Endothelial cell (in vitro differentiated cells): Measurements from ENCODE around the gene SRBD1. TPM values are rescaled to one million over a fixed set of nuclear protein-coding genes. Genes with fewer than 3 reads are reported as not detected.

Experiments
- DNase-seq: peaks from one replicate; pipeline ENCODE4 v3.0.0; 2021; ENCODE audit warnings: low spot score
- H3K27ac Mint-ChIP-seq: one replicate; pipeline ENCODE4 v1.8.0; 2021; ENCODE audit warnings: mixed read lengths, inconsistent platforms; ENCODE audit not compliant: unreplicated experiment
- H3K27me3 Mint-ChIP-seq: one replicate; pipeline ENCODE4 v1.8.0; 2021; ENCODE audit warnings: mild to moderate bottlenecking, moderate library complexity, mixed read lengths, inconsistent platforms; ENCODE audit not compliant: unreplicated experiment
- H3K36me3 Mint-ChIP-seq: one replicate; pipeline ENCODE4 v1.8.0; 2021; ENCODE audit warnings: mild to moderate bottlenecking, low read depth, mixed read lengths, inconsistent platforms; ENCODE audit not compliant: unreplicated experiment
- H3K4me1 Mint-ChIP-seq: one replicate; pipeline ENCODE4 v1.8.0; 2021; ENCODE audit warnings: mild to moderate bottlenecking, mixed read lengths, inconsistent platforms; ENCODE audit not compliant: unreplicated experiment
- H3K4me3 Mint-ChIP-seq: one replicate; pipeline ENCODE4 v1.8.0; 2021; ENCODE audit warnings: mild to moderate bottlenecking, mixed read lengths, inconsistent platforms; ENCODE audit not compliant: unreplicated experiment
- H3K9me3 Mint-ChIP-seq: one replicate; pipeline ENCODE4 v1.8.0; 2021; ENCODE audit warnings: mixed read lengths, inconsistent platforms; ENCODE audit not compliant: unreplicated experiment
- long read RNA-seq: library from polyadenylated mRNA; unstranded; transcript quantifications from one replicate; pipeline ENCODE4 v2.0.0, GENCODE V29; 2020; ENCODE audit not compliant: unreplicated experiment
- total RNA-seq: library from RNA; stranded (reverse); fragmentation: NEBNext Ultra II Directional; extraction: Animal tissue kit (Norgen Biotek cat#: 25700); gene quantifications from one replicate; pipeline ENCODE4 v1.2.1, GENCODE V29; 2021; ENCODE audit not compliant: unreplicated experiment
- TF ChIP-seq, protein P1 (sequence below): fragments of 200-600 bp; sonication (generic); IDR thresholded peaks from one replicate; pipeline ENCODE4 v1.5.0; 2021; ENCODE audit warnings: antibody characterized with exemption; ENCODE audit not compliant: unreplicated experiment

SRBD1 gene, protein sequence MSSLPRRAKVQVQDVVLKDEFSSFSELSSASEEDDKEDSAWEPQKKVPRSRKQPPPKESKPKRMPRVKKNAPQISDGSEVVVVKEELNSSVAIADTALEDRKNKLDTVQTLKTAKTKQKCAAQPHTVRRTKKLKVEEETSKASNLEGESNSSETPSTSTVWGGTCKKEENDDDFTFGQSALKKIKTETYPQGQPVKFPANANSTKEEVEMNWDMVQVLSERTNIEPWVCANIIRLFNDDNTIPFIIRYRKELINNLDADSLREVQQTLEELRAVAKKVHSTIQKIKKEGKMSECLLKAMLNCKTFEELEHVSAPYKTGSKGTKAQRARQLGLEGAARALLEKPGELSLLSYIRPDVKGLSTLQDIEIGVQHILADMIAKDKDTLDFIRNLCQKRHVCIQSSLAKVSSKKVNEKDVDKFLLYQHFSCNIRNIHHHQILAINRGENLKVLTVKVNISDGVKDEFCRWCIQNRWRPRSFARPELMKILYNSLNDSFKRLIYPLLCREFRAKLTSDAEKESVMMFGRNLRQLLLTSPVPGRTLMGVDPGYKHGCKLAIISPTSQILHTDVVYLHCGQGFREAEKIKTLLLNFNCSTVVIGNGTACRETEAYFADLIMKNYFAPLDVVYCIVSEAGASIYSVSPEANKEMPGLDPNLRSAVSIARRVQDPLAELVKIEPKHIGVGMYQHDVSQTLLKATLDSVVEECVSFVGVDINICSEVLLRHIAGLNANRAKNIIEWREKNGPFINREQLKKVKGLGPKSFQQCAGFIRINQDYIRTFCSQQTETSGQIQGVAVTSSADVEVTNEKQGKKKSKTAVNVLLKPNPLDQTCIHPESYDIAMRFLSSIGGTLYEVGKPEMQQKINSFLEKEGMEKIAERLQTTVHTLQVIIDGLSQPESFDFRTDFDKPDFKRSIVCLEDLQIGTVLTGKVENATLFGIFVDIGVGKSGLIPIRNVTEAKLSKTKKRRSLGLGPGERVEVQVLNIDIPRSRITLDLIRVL
- total RNA-seq = 18.2 TPM
- long read RNA-seq, partial matches to known transcripts = 0 of 7 reads
- long read RNA-seq, other reads (novel, unspliced or antisense) = 4 of 7 reads

DNA sequence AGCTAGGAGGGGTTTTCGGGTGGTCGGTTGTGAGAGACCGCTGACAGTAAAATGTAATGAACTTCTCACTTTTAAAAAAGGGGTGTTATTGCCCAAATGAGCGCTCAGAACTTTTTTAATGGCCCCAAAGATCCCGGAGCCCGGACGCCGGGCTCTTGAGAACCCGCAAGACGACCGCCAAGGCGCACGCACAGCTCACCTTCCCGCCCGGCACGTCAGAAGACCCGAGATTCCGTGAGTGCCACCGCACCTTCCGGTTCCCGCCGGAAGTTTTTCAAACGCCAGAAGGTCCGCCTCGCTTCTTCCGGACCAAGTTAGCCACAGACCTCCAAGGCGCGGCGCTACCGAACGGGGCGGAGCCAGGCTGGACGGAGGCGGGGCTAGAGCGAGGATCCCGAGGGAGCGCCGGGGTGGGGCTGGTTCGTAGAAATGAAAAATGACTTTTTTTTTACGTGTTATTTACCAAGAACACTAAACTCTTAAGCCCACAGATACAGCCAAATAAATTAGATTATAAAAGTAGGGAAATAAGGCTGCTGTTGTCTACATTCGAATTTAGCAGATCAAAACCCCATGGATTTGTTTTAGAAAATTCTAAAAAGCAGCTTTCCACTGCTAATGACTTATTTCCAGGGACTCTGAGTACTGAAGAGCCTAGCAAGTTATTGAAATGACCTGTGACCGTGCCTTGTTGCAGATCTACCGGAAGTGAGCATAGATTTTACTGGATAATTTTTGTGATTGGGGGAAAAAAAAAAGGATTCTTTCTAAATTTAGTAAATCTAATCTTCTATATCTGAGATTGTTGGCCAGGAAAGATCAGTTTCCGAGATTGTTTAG is at the start of gene SRBD1:
TSS of gene SRBD1 (minus strand) at position 248 of the 840 bp plus-strand sequence. CDS start 5,826 bp downstream, outside the sequence.
- TF ChIP-seq, protein P1, sequence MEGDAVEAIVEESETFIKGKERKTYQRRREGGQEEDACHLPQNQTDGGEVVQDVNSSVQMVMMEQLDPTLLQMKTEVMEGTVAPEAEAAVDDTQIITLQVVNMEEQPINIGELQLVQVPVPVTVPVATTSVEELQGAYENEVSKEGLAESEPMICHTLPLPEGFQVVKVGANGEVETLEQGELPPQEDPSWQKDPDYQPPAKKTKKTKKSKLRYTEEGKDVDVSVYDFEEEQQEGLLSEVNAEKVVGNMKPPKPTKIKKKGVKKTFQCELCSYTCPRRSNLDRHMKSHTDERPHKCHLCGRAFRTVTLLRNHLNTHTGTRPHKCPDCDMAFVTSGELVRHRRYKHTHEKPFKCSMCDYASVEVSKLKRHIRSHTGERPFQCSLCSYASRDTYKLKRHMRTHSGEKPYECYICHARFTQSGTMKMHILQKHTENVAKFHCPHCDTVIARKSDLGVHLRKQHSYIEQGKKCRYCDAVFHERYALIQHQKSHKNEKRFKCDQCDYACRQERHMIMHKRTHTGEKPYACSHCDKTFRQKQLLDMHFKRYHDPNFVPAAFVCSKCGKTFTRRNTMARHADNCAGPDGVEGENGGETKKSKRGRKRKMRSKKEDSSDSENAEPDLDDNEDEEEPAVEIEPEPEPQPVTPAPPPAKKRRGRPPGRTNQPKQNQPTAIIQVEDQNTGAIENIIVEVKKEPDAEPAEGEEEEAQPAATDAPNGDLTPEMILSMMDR = no peak
- H3K4me3 Mint-ChIP-seq = peak within 1 kb of the TSS; percentile 97
- peak; percentile 91 for DNase-seq
- H3K9me3 Mint-ChIP-seq = no peaks in the 10 kb centered on the region
- peaks cover 2% of the 10 kb centered on the region for H3K27me3 Mint-ChIP-seq
- H3K27ac Mint-ChIP-seq = peak within 1 kb of the TSS; percentile 96
- H3K4me1 Mint-ChIP-seq = peaks cover 28% of the 10 kb centered on the region
- no peaks in the 10 kb centered on the region for H3K36me3 Mint-ChIP-seq

- Mint-ChIP-seq H3K27ac (no peak overlapping the region), H3K4me3 (no peak overlapping the region), H3K9me3 (no peaks in the 10 kb centered on the region), H3K4me1 (peaks cover 21% of the 10 kb centered on the region), H3K27me3 (peaks cover 9% of the 10 kb centered on the region), H3K36me3 (peaks cover 6% of the 10 kb centered on the region)
- TF ChIP-seq, protein P1 = no peak
- no peak for DNase-seq
Observed at GRCh38 chr2:45654250-45654649, 43.2 kb upstream of the SRBD1 start.

DNA sequence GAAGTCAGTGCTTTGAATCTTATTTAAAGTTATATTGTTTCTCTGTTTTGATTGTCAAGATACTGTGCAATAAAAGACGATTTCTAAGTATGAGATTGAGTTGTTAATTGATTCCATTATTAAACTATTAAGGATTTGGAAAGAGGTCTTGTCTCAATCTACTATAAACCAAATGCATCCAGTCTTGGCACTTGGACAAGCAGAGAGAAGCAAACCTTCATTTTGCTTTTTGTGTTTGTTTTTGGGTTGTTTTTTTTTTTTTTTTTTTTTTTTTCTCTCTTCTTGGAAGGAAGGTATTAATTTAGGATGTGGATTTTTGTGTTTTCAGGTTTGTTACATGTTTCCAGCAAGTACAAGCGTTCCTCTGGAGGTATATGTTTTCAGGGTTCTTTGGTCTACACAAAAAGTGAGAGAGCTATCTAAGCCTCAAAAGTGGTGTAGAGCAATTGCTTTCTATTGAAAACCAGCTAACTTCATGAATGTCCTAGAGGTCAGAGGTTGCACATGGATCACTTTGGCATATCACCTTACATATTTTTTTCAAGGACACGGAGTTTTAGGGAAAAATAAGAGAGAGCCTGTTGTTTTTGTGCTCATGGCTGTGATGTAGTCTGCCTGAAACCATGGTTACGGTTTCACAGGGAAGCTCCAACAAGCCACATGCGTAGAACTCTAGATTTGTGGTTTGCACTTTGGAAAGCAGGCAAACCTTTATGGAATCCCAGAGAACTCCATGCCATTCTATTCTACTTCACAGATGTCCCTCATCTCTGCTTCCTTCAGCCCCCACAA is 42.3 kb upstream of the SRBD1 start:
- Mint-ChIP-seq H3K27me3 (peaks cover 9% of the 10 kb centered on the region), H3K9me3 (no peaks in the 10 kb centered on the region), H3K4me1 (peaks cover 23% of the 10 kb centered on the region), H3K4me3 (peak overlapping the region; percentile 91), H3K36me3 (peaks cover 6% of the 10 kb centered on the region), H3K27ac (no peak overlapping the region)
- TF ChIP-seq, protein P1 = no peak
- no peak for DNase-seq
